ENCODE measurements around the gene UXS1.

- TF ChIP-seq, protein P1, sequence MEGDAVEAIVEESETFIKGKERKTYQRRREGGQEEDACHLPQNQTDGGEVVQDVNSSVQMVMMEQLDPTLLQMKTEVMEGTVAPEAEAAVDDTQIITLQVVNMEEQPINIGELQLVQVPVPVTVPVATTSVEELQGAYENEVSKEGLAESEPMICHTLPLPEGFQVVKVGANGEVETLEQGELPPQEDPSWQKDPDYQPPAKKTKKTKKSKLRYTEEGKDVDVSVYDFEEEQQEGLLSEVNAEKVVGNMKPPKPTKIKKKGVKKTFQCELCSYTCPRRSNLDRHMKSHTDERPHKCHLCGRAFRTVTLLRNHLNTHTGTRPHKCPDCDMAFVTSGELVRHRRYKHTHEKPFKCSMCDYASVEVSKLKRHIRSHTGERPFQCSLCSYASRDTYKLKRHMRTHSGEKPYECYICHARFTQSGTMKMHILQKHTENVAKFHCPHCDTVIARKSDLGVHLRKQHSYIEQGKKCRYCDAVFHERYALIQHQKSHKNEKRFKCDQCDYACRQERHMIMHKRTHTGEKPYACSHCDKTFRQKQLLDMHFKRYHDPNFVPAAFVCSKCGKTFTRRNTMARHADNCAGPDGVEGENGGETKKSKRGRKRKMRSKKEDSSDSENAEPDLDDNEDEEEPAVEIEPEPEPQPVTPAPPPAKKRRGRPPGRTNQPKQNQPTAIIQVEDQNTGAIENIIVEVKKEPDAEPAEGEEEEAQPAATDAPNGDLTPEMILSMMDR (conservative IDR thresholded peaks at IDR 0.05; ENCODE audit: low read depth, low read length): no peak
- TF ChIP-seq EZH2 (IDR thresholded peaks at IDR 0.05; ENCODE audit: low read length, unreplicated experiment): no peak
Measured at GRCh38 chr2:106174056-106174455, 20.0 kb downstream of the UXS1 start.
